HG02678 (cell line): Measurements from ENCODE around the gene TSR3.
A peak's percentile ranks its signal among the peaks of the same experiment; 100 is the strongest.

ENCODE experiments used
- ATAC-seq: cut with Tn5 transposase; IDR thresholded peaks from one replicate; pipeline ENCODE4 v1.9.1; 2021; ENCODE audit warnings: mild to moderate bottlenecking, moderate library complexity; ENCODE audit not compliant: unreplicated experiment

Gene TSR3

DNA sequence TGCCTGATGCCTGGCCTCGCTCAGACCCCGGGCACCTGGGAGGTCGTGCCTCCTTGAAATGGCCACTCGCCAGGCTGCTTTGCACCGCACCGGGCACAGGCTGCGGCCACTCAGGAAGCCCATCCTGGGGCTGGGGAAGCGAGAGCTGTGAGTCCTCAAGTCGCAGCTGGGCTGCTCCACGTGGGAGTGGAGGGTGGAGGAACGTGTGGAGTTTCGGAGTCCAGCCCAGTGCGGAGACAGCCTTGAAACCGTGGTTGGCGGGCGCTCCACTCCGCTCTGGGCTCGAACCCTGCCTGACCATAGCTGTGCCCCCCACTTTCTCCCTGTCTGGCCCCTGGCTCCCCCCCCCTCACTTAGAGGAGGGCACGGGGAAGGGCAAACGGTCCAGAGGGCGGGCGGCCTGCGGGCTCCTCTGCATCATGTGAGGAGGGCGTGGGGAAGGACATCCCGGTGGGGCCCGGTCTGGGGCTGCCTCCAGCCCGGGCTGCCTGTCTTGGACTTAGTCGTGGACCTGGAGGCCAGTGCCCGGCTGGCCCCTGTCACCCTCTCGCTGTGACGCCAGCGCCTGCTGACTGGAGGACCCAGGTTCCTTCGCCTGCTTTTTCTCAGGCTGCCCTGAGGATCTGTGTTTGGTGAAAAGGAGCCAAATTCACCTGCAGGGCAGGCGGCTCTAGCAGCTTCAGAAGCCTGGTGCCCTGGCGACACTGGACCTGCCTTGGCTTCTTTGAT is 39.8 kb downstream of the TSR3 start:
- no peak for ATAC-seq

- ATAC-seq, result no peak
These were observed 40.4 kb downstream of the TSR3 start for GRCh38 chr16:1311212-1311737.

- ATAC-seq, result no peak
These were observed 40.9 kb downstream of the TSR3 start for GRCh38 chr16:1310832-1311200.

DNA sequence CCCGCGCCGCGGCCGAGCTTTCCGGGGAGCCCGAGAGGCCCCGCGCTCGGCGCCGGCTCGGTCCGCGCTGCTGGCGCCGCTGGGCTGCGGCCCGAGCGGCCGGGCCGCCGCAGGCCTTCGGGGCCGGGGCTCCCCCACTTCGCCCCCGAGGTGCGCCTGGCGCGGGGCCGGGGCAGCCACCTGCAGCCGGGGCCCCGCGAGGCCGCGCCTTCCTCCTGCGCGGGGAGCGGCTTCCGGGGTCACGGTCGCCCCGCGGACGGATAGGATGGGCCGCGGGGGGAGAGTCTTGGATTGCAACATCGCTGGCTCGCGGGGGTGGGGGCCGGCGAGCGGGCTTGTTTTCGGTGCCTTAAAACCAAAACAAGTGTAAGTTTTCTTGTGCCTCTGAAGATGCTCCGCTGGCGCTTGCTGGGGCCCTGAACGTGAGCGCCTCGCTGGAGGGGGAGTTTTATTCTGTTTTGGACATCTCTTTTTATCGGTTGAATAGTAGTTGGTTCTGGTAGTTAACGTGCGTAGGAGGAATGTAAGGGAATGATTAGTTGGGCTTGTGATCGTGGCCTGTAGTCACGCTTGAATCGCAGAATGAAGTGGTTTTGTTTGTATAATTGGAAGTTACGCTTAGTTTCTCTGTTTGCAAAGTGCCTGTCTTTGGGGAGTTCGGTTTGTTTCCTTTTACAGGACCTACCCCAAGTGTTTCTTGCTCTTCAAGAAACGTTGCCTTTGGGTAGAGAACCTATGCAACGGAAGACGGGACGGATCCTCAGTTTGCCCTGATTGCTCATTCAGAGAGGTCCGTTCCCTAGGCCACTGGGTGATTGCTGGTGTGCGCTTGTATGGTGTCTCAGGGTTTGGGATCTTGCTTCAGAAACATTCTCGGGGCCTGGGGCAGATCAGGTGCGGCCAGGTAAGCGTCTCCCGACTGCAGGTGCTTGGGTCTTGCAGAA is 41.5 kb downstream of the TSR3 start:
- ATAC-seq, result peak; percentile 6

- ATAC-seq, result peak; percentile 71
These were observed 42.4 kb downstream of the TSR3 start, which contains the start of gene UBE2I for GRCh38 chr16:1308977-1309885. Gene UBE2I, plus strand, starts transcription at chr16:1309636. Its CDS starts 4,395 bp downstream, at chr16:1314031.

GRCh38 chr16:1308036-1308976 is 43.4 kb downstream of the TSR3 start:
- no peak for ATAC-seq

- no peak for ATAC-seq
These were observed 45.3 kb downstream of the TSR3 start for GRCh38 chr16:1306334-1306733.

DNA sequence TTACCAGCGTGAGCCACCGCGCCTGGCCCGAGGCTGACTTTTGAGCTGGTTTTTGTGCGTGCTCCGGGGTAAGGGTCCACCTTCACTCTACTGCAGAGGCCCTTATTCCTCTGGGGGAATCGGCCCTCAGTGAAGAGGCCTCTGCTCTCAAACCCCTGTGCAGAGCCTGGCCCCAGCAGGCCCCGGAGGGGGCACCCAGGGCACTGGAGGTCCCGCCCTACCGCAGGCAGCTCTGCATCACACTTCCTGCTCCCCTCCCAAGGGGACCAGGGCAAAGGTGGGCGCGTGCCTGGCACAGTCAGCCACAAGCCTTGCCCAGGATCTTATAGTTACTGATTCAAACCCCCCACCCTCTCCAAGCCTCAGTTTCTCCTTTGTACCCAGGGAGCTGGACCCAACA is 45.9 kb downstream of the TSR3 start:
- no peak for ATAC-seq

- no peak for ATAC-seq
These were observed 50.1 kb downstream of the TSR3 start for GRCh38 chr16:1301562-1301961.

- ATAC-seq, result no peak
These were observed 50.8 kb downstream of the TSR3 start for GRCh38 chr16:1300664-1301476.

DNA sequence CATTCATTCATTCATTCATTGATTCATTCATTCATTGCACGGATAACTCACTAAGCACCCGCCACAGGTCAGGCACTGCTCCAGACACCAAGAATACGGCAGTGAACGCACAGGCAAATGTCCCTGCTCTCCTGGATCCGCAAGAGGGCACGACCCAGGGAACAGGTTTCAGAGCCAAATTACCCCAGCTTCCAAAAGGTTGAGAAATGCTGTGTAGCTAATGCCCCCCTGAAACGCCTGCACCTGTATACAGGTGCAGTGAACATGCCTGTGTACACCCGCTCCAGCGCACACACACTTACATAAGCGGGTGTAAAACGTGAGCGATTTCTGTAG is 51.8 kb downstream of the TSR3 start:
- ATAC-seq, result no peak
